ENCODE results near the gene SUPT3H. TPM values are rescaled to one million over a fixed set of nuclear protein-coding genes. Genes with fewer than 3 reads are reported as not detected.

Gene SUPT3H
- total RNA-seq, 2 donors from 2014 or later: 5.3 to 6.6 TPM

GRCh38 chr6:45098256-45098655, 279.5 kb downstream of the SUPT3H start:
- no peak for TF ChIP-seq CTCF (IDR thresholded peaks at IDR 0.05)
- Histone ChIP-seq H3K4me1 (ENCODE audit: control insufficient read depth in 1 of 2, low read depth in 2 of 2) (no peaks in the 10 kb centered on the region), H3K9me3 (no peaks in the 10 kb centered on the region), H3K27ac (no peak overlapping the region), H3K4me3 (no peak overlapping the region), H3K27me3 (replicated peaks; ENCODE audit: insufficient read depth) (no peaks in the 10 kb centered on the region), H3K36me3 (no peaks in the 10 kb centered on the region)
- no peak for ATAC-seq (ENCODE audit: insufficient number of reproducible peaks, low FRiP score, low read depth)
- DNase-seq (ENCODE audit: low spot score): no peak

- Histone ChIP-seq H3K27ac (no peak overlapping the region), H3K4me3 (no peak overlapping the region), H3K4me1 (ENCODE audit: control insufficient read depth in 1 of 2, low read depth in 2 of 2) (no peaks in the 10 kb centered on the region), H3K9me3 (no peaks in the 10 kb centered on the region), H3K27me3 (replicated peaks; ENCODE audit: insufficient read depth) (no peaks in the 10 kb centered on the region), H3K36me3 (no peaks in the 10 kb centered on the region)
- no peak for ATAC-seq (ENCODE audit: insufficient number of reproducible peaks, low FRiP score, low read depth)
- DNase-seq (ENCODE audit: low spot score): no peak
- TF ChIP-seq CTCF (IDR thresholded peaks at IDR 0.05): no peak
Measured at GRCh38 chr6:45094831-45095230, 282.9 kb downstream of the SUPT3H start.

- H3K4me3 ChIP-seq: no peak overlapping the region
- no peaks in the 10 kb centered on the region for H3K9me3 ChIP-seq
- no peaks in the 10 kb centered on the region for H3K27me3 ChIP-seq (replicated peaks; ENCODE audit: insufficient read depth)
- DNase-seq (ENCODE audit: low spot score) (no peak), ATAC-seq (ENCODE audit: insufficient number of reproducible peaks, low FRiP score, low read depth) (no peak)
- no peak overlapping the region for H3K27ac ChIP-seq
- no peaks in the 10 kb centered on the region for H3K36me3 ChIP-seq
- no peaks in the 10 kb centered on the region for H3K4me1 ChIP-seq (ENCODE audit: control insufficient read depth in 1 of 2, low read depth in 2 of 2)
- TF ChIP-seq CTCF (IDR thresholded peaks at IDR 0.05): no peak
Measured at GRCh38 chr6:45092135-45092534, 285.6 kb downstream of the SUPT3H start.

- Histone ChIP-seq H3K4me3 (no peak overlapping the region), H3K27ac (no peak overlapping the region), H3K9me3 (no peaks in the 10 kb centered on the region), H3K4me1 (ENCODE audit: control insufficient read depth in 1 of 2, low read depth in 2 of 2) (no peaks in the 10 kb centered on the region), H3K27me3 (replicated peaks; ENCODE audit: insufficient read depth) (no peaks in the 10 kb centered on the region), H3K36me3 (no peaks in the 10 kb centered on the region)
- ATAC-seq (ENCODE audit: insufficient number of reproducible peaks, low FRiP score, low read depth): no peak
- DNase-seq (ENCODE audit: low spot score): no peak
- TF ChIP-seq CTCF (IDR thresholded peaks at IDR 0.05): no peak
Measured at GRCh38 chr6:45086360-45087084, 291.2 kb downstream of the SUPT3H start.

- no peak for DNase-seq (ENCODE audit: low spot score)
- no peaks in the 10 kb centered on the region for H3K4me1 ChIP-seq (ENCODE audit: control insufficient read depth in 1 of 2, low read depth in 2 of 2)
- no peaks in the 10 kb centered on the region for H3K27me3 ChIP-seq (replicated peaks; ENCODE audit: insufficient read depth)
- TF ChIP-seq CTCF (IDR thresholded peaks at IDR 0.05): no peak
- no peaks in the 10 kb centered on the region for H3K36me3 ChIP-seq
- H3K9me3 ChIP-seq: peaks cover 3% of the 10 kb centered on the region
- H3K27ac ChIP-seq: no peak overlapping the region
- H3K4me3 ChIP-seq: no peak overlapping the region
- no peak for ATAC-seq (ENCODE audit: insufficient number of reproducible peaks, low FRiP score, low read depth)
Measured at GRCh38 chr6:45084257-45084656, 293.5 kb downstream of the SUPT3H start.
